K562 (cell line): ENCODE measurements around the gene TXN2. TPM values are rescaled to one million over a fixed set of nuclear protein-coding genes. Genes with fewer than 3 reads are reported as not detected.

Experiments
- CBX3 ChIP-seq, 2 experiments: IDR thresholded peaks; 1 replicate in 1 of 2; 2 replicates in 1 of 2; pipeline ENCODE4 v1.6.1; 2012; ENCODE audit warnings: inconsistent platforms in 2 of 2, low read length in 2 of 2, borderline replicate concordance in 1 of 2, control low read depth in 1 of 2
- CCAR2 ChIP-seq: fragments of 200-400 bp; formaldehyde crosslinking; IDR thresholded peaks from 2 replicates; pipeline ENCODE4 v1.6.1; 2017; ENCODE audit warnings: mild to moderate bottlenecking, low read depth, low read length
- CREB5 ChIP-seq: fragments of 250-450 bp; sonication (Bioruptor Pico); IDR thresholded peaks from 2 replicates; pipeline ENCODE4 v1.5.0; 2020; ENCODE audit warnings: mild to moderate bottlenecking
- HMG20A ChIP-seq: fragments of 450-650 bp; formaldehyde crosslinking; conservative IDR thresholded peaks from 2 replicates; pipeline ENCODE4 v1.4.0; 2020; ENCODE audit warnings: mild to moderate bottlenecking, mixed read lengths
- ILK ChIP-seq: fragments of 450-650 bp; IDR thresholded peaks from 2 replicates; pipeline ENCODE4 v1.6.1; 2016; ENCODE audit warnings: missing genetic modification characterization, low read depth, mild to moderate bottlenecking, missing compliant biosample characterization, moderate library complexity, borderline replicate concordance
- NKRF ChIP-seq: fragments of 450-650 bp; IDR thresholded peaks from 2 replicates; pipeline ENCODE4 v1.6.1; 2016; ENCODE audit warnings: borderline replicate concordance
- TFE3 ChIP-seq: fragments of 450-650 bp; formaldehyde crosslinking; IDR thresholded peaks from 2 replicates; pipeline ENCODE4 v1.4.0; 2020; ENCODE audit warnings: mild to moderate bottlenecking, mixed read lengths
- ZFPM2 ChIP-seq: fragments of 250-450 bp; sonication (Bioruptor Pico); IDR thresholded peaks from 2 replicates; pipeline ENCODE4 v1.5.1; 2022; ENCODE audit warnings: mild to moderate bottlenecking
- ZNF277 ChIP-seq: fragments of 250-450 bp; sonication (Bioruptor Pico); IDR thresholded peaks from 2 replicates; pipeline ENCODE4 v1.8.0; 2022; ENCODE audit warnings: inconsistent platforms, mild to moderate bottlenecking, moderate library complexity, borderline replicate concordance
- ZNF57 ChIP-seq: fragments of 450-650 bp; formaldehyde crosslinking; IDR thresholded peaks from 2 replicates; pipeline ENCODE4 v1.4.0; 2020; ENCODE audit warnings: mild to moderate bottlenecking, moderate library complexity
- polyA plus RNA-seq, 8 experiments: library from polyadenylated mRNA; depleted of rRNA in 4 of 8; stranded (reverse) in 5 of 8; unstranded in 3 of 8; fragments of >200 nt; fragmentation: Nextera tagmentation in 2 of 8; fragmentation: Illumina TruSeq in 1 of 8; extraction: Ambion mirVana in 2 of 8; extraction: Trizol in 1 of 8; gene quantifications; 2 replicates each; pipeline versions ENCODE4 v1.2.1 to v1.2.3, GENCODE V29; 2011 to 2014; ENCODE audit warnings: inconsistent platforms in 1 of 8, missing spikeins in 1 of 8
- total RNA-seq, 7 experiments: library from RNA; depleted of rRNA in 6 of 7; stranded (reverse); fragments of >200 nt in 6 of 7; fragmentation: Illumina TruSeq in 2 of 7; extraction: Trizol in 2 of 7; gene quantifications; 2 replicates each; pipeline versions ENCODE4 v1.2.1 to v1.2.3, GENCODE V29; 2011 to 2021; ENCODE audit warnings: low replicate concordance in 1 of 7
- TF ChIP-seq, protein P1 (sequence below), 2 experiments: IDR thresholded peaks; 2 replicates each; pipeline ENCODE4 v1.6.1; 2011; ENCODE audit warnings: borderline replicate concordance in 1 of 2, control low read depth in 1 of 2, low read depth in 1 of 2, low read length in 1 of 2, mild to moderate bottlenecking in 1 of 2, mixed read lengths in 1 of 2, moderate library complexity in 1 of 2; ENCODE audit not compliant: insufficient read depth in 1 of 2, insufficient read length in 1 of 2, poor library complexity in 1 of 2, severe bottlenecking in 1 of 2; ENCODE audit errors: extremely low read depth in 1 of 2
- TF ChIP-seq, protein P2 (sequence below): IDR thresholded peaks from 2 replicates; pipeline ENCODE4 v1.6.1; 2014; ENCODE audit warnings: antibody characterized with exemption
- TF ChIP-seq, protein P3 (sequence below), 3 experiments: IDR thresholded peaks in 2 of 3; conservative IDR thresholded peaks in 1 of 3; 2 replicates each; pipeline ENCODE4 v1.5.1; 2011 to 2012; ENCODE audit warnings: low read length in 3 of 3, mild to moderate bottlenecking in 3 of 3, control low read depth in 2 of 3, improper control_type of control experiment in 1 of 3, inconsistent platforms in 1 of 3, low read depth in 1 of 3, mixed read lengths in 1 of 3, moderate library complexity in 1 of 3; ENCODE audit not compliant: insufficient read depth in 2 of 3

The TXN2 gene
- total and polyA plus RNA-seq, 9 of the 15 experiments (the other 6 are each of a cell fraction or from before 2014, with no cell fraction given), result 48.5 to 399 (median 118) TPM

GRCh38 chr22:36419177-36419911 is 62.1 kb downstream of the TXN2 start (continued):
- TF ChIP-seq NKRF (no peak), TFE3 (peak; percentile 73), ZNF277 (CRISPR knock-in tag) (no peak), HMG20A (CRISPR knock-in tag) (no peak), ZNF57 (CRISPR knock-in tag) (no peak), ZFPM2 (CRISPR knock-in tag) (no peak), CREB5 (CRISPR knock-in tag) (no peak), CBX3 (IDR thresholded peaks at IDR 0.05; ENCODE audit: borderline replicate concordance in 1 of 2, low read length in 2 of 2) (no peak), CCAR2 (no peak), ILK (tag) (no peak)
- TF ChIP-seq, protein P1, sequence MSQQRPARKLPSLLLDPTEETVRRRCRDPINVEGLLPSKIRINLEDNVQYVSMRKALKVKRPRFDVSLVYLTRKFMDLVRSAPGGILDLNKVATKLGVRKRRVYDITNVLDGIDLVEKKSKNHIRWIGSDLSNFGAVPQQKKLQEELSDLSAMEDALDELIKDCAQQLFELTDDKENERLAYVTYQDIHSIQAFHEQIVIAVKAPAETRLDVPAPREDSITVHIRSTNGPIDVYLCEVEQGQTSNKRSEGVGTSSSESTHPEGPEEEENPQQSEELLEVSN (IDR thresholded peaks at IDR 0.05; ENCODE audit: borderline replicate concordance in 1 of 2, extremely low read depth in 1 of 2, insufficient read depth in 1 of 2, insufficient read length in 1 of 2, low read depth in 1 of 2, low read length in 1 of 2, poor library complexity in 1 of 2, severe bottlenecking in 1 of 2), result no peak
- TF ChIP-seq, protein P2, sequence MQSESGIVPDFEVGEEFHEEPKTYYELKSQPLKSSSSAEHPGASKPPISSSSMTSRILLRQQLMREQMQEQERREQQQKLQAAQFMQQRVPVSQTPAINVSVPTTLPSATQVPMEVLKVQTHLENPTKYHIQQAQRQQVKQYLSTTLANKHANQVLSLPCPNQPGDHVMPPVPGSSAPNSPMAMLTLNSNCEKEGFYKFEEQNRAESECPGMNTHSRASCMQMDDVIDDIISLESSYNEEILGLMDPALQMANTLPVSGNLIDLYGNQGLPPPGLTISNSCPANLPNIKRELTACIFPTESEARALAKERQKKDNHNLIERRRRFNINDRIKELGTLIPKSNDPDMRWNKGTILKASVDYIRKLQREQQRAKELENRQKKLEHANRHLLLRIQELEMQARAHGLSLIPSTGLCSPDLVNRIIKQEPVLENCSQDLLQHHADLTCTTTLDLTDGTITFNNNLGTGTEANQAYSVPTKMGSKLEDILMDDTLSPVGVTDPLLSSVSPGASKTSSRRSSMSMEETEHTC, result no peak
- TF ChIP-seq, protein P3, sequence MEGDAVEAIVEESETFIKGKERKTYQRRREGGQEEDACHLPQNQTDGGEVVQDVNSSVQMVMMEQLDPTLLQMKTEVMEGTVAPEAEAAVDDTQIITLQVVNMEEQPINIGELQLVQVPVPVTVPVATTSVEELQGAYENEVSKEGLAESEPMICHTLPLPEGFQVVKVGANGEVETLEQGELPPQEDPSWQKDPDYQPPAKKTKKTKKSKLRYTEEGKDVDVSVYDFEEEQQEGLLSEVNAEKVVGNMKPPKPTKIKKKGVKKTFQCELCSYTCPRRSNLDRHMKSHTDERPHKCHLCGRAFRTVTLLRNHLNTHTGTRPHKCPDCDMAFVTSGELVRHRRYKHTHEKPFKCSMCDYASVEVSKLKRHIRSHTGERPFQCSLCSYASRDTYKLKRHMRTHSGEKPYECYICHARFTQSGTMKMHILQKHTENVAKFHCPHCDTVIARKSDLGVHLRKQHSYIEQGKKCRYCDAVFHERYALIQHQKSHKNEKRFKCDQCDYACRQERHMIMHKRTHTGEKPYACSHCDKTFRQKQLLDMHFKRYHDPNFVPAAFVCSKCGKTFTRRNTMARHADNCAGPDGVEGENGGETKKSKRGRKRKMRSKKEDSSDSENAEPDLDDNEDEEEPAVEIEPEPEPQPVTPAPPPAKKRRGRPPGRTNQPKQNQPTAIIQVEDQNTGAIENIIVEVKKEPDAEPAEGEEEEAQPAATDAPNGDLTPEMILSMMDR (IDR thresholded peaks at IDR 0.05 in 2 of 3, conservative IDR thresholded peaks at IDR 0.05 in 1 of 3; ENCODE audit: insufficient read depth in 2 of 3, low read depth in 1 of 3, low read length in 3 of 3), result no peak
